Progenitor cell of endocrine pancreas (in vitro differentiated cells): Measurements from ENCODE around the gene GADD45A. TPM values are rescaled to one million over a fixed set of nuclear protein-coding genes. Genes with fewer than 3 reads are reported as not detected.

Source experiments
- DNase-seq: peaks from one replicate; pipeline ENCODE4 v3.0.0; 2021; ENCODE audit warnings: low spot score; ENCODE audit not compliant: unreplicated experiment
- H3K27ac Mint-ChIP-seq: 2 replicates; pipeline ENCODE4 v1.8.0; 2021; ENCODE audit warnings: mild to moderate bottlenecking, moderate library complexity, mixed read lengths
- H3K27me3 Mint-ChIP-seq: 2 replicates; pipeline ENCODE4 v1.8.0; 2021; ENCODE audit warnings: mixed read lengths
- H3K36me3 Mint-ChIP-seq: 2 replicates; pipeline ENCODE4 v1.8.0; 2022; ENCODE audit warnings: mixed read lengths; ENCODE audit not compliant: insufficient read depth
- H3K4me1 Mint-ChIP-seq: 2 replicates; pipeline ENCODE4 v1.8.0; 2021; ENCODE audit warnings: low read depth, mixed read lengths
- H3K4me3 Mint-ChIP-seq: 2 replicates; pipeline ENCODE4 v1.8.0; 2021; ENCODE audit warnings: low read depth, mild to moderate bottlenecking, moderate library complexity, mixed read lengths
- H3K9me3 Mint-ChIP-seq: 2 replicates; pipeline ENCODE4 v1.8.0; 2021; ENCODE audit warnings: low read depth, mixed read lengths
- CTCF ChIP-seq: fragments of 200-600 bp; sonication (generic); IDR thresholded peaks from one replicate; pipeline ENCODE4 v1.5.0; 2021; ENCODE audit warnings: antibody characterized with exemption, mild to moderate bottlenecking; ENCODE audit not compliant: unreplicated experiment
- total RNA-seq: library from RNA; stranded (reverse); gene quantifications from 2 replicates; pipeline ENCODE4 v1.2.1, GENCODE V29; 2021

GADD45A gene
- total RNA-seq, 1 donor from 2014 or later = 47.7 TPM

DNA sequence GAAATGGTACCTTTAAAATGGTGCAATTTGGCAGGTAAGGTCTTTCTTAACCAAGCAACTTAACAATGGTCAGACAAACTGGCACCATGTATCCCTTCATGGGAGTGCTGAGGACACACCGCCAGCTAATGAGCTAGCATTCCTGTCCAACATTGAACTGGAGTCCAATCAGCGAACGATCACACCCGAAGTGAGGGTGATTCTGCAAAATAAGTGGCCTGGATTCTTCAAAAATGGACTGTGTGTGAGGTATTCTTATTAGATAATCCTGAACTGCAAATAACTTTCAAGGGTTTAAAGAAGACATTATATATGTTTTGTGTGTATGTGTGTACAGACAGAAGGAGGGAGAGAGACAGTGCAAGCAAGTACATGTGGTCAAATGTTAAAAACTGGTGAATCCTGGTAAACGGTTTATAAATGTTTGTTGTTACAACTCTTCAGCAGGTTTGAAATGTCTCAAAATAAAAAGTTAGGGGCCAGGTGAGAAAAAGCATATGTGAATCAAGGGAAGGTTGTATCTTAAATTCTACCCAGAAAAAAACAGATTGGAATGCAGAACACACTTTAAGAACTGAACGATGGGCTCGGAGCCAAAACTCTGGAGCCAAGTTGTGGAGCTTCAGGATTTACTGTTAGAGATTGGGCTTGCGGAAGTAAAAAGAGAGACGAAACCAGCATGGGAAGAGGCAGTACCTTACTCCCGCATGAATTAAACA is 20.9 kb downstream of the GADD45A start:
- Mint-ChIP-seq H3K36me3 (peaks cover 7% of the 10 kb centered on the region), H3K4me1 (peaks cover 11% of the 10 kb centered on the region), H3K27ac (no peak overlapping the region), H3K4me3 (no peak overlapping the region), H3K27me3 (no peaks in the 10 kb centered on the region), H3K9me3 (no peaks in the 10 kb centered on the region)
- no peak for TF ChIP-seq CTCF
- no peak for DNase-seq

- TF ChIP-seq CTCF = no peak
- H3K4me3 Mint-ChIP-seq = no peak overlapping the region
- no peak overlapping the region for H3K27ac Mint-ChIP-seq
- H3K27me3 Mint-ChIP-seq = no peaks in the 10 kb centered on the region
- H3K36me3 Mint-ChIP-seq = peaks cover 6% of the 10 kb centered on the region
- H3K9me3 Mint-ChIP-seq = no peaks in the 10 kb centered on the region
- no peak for DNase-seq
- peaks cover 22% of the 10 kb centered on the region for H3K4me1 Mint-ChIP-seq
These were observed 23.6 kb downstream of the GADD45A start for GRCh38 chr1:67708606-67709005.

- H3K27ac Mint-ChIP-seq = peak overlapping the region; percentile 5
- no peaks in the 10 kb centered on the region for H3K9me3 Mint-ChIP-seq
- no peak overlapping the region for H3K4me3 Mint-ChIP-seq
- TF ChIP-seq CTCF = no peak
- H3K27me3 Mint-ChIP-seq = no peaks in the 10 kb centered on the region
- H3K36me3 Mint-ChIP-seq = peaks cover 6% of the 10 kb centered on the region
- peaks cover 26% of the 10 kb centered on the region for H3K4me1 Mint-ChIP-seq
- DNase-seq = no peak
These were observed 25.4 kb downstream of the GADD45A start for GRCh38 chr1:67710417-67710816.

DNA sequence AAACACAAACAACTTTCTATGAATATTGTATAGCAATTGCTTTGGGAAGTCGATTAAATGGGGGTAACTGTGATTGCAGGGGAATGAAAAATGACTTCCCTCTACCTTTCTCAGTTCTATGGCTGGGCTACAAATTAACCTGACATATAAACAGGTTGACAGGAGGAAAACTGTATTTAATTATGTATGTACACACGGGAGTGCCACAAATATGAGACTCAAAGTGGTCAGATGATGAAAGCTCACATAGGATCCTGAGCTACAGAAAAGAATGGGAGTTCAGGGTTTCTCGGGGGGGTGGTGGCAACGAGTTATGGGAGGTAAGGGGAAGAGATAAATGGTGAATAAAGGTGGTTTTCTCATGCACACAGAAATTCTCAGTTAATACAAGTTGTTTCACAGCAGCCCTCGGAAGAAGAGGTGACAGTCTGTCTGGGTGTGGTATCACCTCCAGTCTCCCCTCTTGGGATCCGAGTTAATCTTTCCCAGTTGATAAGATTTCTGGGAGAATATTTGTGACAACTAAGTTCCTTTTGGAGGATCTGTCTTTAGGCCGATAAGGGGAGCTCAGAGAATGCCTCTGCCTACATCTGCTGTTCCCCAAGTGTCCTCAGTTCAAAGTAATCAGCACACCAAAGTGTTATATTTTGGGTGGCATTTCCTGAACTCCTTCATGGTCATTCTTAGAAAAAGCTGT is 26.3 kb downstream of the GADD45A start:
- TF ChIP-seq CTCF = no peak
- Mint-ChIP-seq H3K27me3 (no peaks in the 10 kb centered on the region), H3K27ac (peak overlapping the region; percentile 6), H3K4me1 (peaks cover 29% of the 10 kb centered on the region), H3K9me3 (no peaks in the 10 kb centered on the region), H3K36me3 (peaks cover 3% of the 10 kb centered on the region), H3K4me3 (peak overlapping the region; percentile 11)
- DNase-seq = no peak

GRCh38 chr1:67711855-67712212 is 26.8 kb downstream of the GADD45A start:
- Mint-ChIP-seq H3K27me3 (peaks cover 3% of the 10 kb centered on the region), H3K4me1 (peaks cover 31% of the 10 kb centered on the region), H3K27ac (no peak overlapping the region), H3K36me3 (peaks cover 2% of the 10 kb centered on the region), H3K4me3 (no peak overlapping the region), H3K9me3 (no peaks in the 10 kb centered on the region)
- TF ChIP-seq CTCF = no peak
- no peak for DNase-seq
